SHP77 treated with DMSO at 0.1 percent for 48 hours (cell line): Measurements from ENCODE around the gene SP1.
"Not testable (repeated sequence)": the region's sequence is repeated elsewhere in the genome, so short reads cannot be mapped to it uniquely, and the experiment has no call there.

Source experiments
- DNase-seq: peaks from one replicate; lab custom pipeline; 2025; lab: John Stamatoyannopoulos, UW

Gene SP1

DNA sequence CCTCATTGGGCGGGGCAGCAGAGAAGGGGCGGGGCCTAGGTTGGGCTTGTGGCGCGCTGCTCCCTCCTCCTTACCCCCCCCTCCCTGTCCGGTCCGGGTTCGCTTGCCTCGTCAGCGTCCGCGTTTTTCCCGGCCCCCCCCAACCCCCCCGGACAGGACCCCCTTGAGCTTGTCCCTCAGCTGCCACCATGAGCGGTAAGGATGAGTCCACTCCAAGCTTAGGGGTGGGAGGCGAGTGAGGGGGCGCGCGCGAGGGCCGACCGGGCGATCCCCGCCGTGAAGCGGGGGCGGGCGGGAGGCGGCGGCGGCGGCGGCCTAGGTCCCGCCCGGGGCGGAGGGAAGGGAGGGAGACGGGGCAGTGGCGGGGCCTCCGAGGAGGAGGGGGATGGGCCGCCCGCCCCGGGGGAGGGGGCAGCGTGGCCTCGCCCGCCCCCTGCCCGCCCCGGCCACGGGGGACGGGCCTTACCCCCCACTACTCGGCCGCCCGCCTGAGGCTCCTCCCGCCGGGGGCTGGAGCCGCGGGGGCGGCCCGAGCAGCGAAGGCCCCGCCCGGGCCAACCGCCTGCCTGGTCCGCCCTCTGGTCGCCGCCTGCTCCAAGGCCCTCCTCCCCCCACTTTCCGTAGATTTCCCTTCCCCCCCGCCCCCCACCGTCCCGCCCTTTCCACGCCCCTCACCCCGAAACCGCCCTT lies at the start of gene SP1:
SP1 (plus strand) TSS at position 73 of the 690 bp plus-strand sequence; CDS start at position 189, 116 bp downstream.
- peak; percentile 44 for DNase-seq

GRCh38 chr12:53330671-53331070 lies 49.3 kb upstream of the SP1 start:
- DNase-seq: no peak

DNA sequence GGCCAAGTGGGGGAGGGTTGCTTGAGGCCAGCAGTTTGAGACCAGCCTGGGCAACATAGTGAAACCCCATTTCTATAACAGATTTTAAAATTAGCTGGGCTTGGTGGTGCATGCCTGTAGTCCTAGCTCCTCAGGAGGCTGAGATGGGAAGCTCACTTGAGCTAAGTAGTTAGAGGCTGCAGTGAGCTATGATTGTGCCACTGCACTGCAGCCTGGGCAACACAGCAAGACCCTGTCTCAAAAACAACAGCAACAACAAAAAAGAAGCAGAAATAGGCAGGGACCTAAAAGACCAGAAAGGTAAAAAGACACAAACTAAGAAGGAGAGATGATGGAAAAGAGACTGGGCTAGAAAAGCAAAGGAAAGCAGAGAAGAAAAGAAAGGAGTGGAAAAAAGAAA lies 47.6 kb upstream of the SP1 start:
- DNase-seq: not testable (repeated sequence)

DNA sequence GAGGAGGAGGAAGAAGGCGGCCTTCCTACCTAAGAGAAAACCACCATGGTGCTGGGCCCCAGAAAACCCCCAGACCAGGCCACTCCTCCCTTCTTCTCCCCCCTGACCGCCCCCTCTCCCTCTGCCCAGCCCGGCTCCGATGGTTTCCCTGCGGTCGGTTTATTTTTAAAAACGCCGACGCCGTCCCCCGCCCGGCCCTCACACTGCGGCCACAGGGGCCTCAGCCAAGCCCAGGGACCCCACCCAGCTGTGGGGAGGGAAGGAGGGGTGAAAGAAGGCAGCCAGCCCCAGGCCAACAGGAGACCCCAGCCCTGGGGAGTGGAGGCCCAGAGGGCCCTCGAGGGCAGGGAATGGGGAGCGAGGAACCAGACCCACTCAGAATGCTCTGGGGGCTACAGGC lies 47.2 kb upstream of the SP1 start:
- no peak for DNase-seq

DNA sequence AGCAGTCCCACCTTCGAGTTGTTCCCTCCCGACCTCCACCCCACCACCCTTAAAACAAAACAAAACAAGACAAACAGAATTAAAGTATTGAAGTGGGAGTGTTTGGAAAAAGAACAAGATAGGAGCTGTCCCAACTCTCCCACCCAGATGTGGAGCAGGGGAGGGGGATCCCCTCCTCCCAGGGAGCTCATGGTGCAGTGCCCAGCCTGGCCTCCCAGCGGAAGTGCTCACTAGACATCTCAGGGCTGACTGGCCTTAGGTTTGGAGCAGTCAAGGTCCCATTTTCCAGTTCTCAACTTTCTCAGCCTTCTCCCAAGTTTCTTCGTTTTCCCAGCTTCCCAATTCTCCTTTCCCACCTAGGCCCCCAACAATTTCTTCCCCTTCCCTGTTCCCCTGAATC lies 46.7 kb upstream of the SP1 start:
- DNase-seq: no peak

- no peak for DNase-seq
Measured at GRCh38 chr12:53333845-53334244, 46.1 kb upstream of the SP1 start.

GRCh38 chr12:53334822-53335221 lies 45.2 kb upstream of the SP1 start:
- no peak for DNase-seq

DNA sequence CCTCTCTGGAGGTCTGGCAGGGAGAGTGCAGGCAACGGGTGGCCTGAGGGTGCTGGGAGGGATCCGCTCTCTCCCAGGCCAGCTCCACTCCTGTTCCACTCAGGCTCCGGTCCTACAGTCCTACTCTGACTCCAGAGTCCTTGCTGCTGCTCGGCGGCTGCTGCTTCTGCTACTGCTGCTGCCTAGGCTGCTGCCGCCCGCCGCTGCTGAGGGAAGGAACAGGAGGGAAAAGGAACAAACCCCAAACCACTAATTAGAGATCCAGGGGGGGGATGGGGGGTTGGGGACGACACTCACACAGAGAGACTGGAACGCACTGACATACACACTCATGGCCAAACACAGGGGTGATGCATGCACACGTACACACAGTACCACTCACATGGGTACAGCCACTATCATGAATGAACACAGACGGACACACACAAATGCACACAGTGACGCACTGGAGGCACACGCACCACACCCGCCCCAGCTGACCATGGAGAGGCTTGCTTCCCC lies 43.7 kb upstream of the SP1 start, which contains the start of gene SP7:
SP7 (minus strand) TSS at position 174 of the 501 bp plus-strand sequence. CDS start 708 bp downstream, outside the sequence.
- DNase-seq: no peak

DNA sequence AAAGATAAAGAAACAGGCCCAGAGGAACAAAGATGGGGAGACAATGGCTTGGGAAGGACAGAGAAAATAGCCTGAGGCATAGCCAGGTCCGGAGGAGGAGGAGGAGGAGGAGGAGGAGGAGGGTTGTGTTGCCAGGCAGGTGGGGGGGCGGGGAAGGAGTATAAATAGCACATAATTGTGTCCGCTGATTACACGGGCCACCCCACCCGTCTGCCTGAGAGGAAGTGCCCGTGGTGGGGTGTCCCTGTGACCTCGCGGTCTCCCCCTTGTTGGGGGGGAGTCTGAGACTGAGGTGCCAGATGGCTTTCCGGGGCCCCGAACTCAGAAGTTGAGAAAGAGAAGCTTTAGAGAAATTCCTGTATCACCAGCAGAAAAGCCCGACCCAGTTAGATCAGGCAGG lies 42.0 kb upstream of the SP1 start:
- no peak for DNase-seq

DNA sequence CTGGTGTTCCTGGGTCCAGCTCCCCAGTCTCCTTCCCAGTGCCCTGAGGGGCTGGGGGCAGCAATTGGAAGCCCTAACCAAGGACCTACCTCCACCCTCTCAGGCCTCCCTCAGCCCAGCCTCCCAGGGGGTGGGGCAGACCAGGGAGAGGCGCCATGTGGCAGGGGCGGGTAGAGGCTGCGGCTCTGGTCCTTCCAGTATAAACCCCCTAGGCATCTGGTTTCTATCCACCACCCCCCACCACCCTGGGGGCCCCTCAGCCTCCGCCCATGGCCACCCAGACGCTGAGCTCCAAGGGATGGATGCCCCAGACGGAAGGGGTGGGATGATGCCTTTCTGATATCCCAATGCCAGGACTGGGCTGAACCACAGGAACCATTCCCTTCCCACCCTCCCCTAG lies 41.1 kb upstream of the SP1 start:
- no peak for DNase-seq

DNA sequence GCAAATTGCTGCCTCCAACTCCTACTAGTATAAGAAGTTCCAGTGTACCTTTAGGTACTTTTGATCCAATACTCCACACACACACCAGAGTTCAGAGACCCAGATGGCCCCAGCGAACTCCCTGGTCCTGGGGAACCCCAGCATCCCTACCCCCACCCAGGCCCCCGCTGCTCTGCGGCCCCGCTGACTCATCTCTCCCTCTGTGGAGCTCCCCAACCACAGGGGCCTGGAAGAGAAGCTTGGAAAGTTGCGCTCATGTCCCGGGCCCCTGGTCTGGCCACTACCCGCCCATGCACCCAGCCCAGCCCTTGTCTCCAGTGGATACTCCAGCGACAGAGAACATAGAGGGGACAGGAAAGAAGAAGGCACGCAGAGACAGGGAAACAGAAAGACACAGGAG lies 39.6 kb upstream of the SP1 start:
- DNase-seq: no peak

DNA sequence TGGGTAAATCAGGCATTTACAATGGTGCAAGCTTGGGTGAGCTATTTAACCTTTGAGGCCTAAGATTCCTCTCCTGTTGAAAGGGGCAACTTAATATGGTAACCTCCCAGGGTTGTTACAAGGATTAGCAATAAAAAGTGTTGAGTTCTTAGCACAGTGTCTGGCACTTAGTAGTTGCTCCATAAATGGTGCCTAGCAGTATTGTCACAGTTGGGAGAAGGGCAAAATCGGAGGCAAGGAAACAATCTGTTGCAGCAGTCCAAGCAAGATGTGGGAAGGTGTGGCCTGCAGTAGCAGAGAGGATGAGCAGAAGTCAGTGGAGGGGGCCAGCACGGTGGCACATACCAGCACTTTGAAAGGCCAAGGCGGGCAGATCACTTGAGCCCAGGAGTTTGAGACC lies 36.5 kb upstream of the SP1 start:
- no peak for DNase-seq

DNA sequence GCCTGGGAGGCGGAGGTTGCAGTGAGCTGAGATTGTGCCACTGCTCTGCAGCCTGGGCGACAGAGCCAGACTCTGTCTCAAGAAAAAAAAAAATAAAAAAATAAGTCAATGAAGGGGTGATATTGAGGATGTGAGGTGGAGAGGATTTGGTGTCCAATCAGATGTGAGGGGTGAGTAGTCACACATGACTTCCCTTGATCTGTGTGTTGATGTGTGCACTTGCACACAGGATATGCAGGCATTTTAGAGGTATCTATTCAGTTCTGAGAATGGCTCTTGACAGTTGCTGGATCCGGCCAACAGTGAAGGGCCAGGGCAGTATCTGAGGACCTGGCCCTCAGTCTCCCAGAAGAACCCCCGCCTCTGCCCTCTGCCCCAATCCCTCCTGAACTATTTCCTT lies 36.0 kb upstream of the SP1 start:
- no peak for DNase-seq

DNA sequence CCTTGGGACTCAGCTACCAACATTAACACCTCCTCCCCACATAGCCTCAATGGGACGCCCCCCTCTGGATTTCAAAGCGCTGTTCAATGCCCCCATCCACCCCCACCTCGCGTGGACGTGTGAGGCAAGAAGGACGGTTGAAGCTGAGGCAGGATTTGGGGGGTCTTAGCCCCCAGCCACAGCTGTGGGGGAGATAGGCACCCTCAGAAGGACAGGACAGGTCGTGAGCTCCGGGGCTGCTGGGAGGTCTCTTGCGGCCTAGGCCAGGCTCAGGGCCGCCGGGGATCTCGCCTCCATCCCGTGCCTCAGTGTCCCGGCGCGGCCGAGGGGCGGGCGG lies 35.5 kb upstream of the SP1 start:
- no peak for DNase-seq

GRCh38 chr12:53344824-53345485 lies 35.0 kb upstream of the SP1 start:
- peak; percentile 31 for DNase-seq

DNA sequence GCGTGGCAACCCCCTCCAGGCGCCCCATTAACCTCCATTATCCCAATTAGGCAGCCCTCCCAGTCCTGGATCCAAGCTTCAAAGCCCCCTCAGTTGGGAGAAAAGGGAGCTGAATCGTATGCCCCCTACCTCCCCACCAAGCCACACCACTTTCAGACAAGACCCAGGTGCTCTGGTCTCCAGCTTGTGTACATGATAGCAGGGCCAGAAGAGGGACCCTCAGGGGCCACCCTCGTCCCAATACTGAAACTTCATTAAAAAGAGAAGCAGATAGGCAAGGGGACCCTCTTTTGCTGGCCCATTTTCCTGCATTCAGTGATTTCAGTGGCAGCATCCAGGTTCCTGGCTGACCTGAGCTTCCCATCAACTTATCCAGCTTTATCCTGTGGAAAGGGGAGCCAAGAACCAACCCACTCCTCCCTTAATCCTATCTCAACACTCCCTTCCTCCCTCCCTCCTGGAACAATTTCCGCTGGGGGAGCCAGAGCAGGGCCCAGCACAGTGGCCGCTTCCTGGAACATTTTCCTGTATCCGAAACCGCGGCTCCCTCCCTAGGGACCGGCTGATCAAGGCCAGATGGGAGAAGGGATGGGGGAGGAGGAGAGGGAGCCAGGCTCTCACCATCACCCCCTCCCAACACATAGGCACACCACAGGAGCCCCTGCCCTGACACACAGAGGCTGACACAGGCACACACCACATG lies 34.3 kb upstream of the SP1 start:
- no peak for DNase-seq

DNA sequence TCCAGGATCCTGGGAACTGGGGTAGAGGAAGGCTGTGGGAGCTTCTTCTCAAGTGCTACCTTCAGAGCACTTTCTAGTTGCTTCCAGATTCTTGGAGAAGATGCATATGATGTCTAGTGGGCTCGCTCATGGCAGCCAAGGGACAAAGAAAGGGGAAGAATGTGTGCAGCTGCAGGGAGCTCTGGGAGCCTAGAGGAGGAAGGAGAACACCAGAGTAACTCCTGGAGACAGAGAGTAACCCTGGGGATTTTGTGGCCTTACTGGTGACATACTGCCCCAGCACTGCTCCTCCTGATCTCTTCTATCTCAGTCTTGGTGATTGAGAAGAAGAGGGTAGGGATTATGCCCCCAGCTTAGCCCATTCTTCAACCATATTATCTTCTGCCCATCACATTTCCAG lies 33.5 kb upstream of the SP1 start:
- DNase-seq: no peak

GRCh38 chr12:53347905-53348304 lies 32.1 kb upstream of the SP1 start:
- no peak for DNase-seq

DNA sequence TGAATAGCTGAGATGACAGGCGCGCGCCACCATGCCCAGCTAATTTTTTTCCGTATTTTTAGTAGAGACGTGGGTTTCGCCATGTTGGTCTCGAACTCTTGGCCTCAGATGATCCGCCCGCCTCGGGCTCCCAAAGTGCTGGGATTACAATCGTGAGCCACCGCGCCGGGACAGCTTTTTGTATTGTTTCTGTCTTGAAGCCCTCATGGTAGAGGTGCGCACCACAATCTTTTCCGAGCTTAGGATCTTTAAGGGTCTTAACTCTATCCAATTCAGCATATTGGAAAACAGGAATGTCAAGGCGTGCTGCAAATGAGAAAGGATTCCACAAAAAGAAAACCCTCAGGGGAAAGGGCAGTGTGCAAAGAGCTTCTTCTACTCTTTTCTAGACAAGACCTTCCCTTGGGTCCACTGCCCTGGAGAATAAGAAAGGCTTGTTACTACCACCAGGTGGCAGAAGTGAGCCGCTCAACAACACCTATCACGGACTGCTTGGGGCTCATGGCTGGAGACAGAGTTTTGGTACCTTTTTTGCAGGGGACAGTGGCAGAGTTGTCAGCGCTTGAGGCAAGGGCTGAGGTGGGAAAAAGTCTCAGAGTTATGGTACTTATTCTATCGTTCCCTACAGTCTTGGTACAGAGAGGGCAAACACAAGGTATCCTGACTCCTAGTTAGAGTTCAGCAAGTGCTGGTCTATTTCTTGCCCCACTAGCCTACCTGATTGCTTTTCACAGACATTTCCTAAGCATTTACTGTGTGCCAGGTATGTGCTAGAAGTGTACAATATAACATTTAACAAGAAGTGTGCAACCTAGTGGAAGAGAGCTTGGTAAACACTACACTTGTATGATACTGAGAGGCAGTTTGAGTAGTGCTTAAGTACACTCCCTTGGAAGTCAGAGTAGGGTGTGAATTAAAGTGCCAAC lies 27.4 kb upstream of the SP1 start:
- peak; percentile 46 for DNase-seq

DNA sequence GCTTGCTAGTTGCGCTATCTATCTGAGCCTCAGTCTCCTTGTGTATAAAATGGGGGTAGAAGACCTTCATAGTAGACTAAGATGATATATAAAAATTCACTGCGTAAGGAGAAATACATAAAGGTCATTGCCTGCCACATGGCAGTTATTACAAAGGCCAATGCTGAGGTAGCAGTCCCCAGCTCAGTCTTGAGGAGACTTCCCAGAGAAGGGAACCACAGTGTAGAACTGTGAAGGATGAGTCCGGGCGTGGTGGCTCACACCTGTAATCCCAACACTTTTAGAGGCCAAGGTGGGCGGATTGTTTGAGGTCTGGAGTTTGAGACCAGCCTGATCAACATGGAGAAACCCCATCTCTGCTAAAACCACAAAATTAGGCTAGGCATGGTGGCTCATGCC lies 26.7 kb upstream of the SP1 start:
- no peak for DNase-seq

- no peak for DNase-seq
Measured at GRCh38 chr12:53355121-53355520, 24.9 kb upstream of the SP1 start.

- DNase-seq: no peak
Measured at GRCh38 chr12:53358836-53359419, 21.0 kb upstream of the SP1 start.
